Activated CD4-positive, alpha-beta T cell treated with anti-CD3 and anti-CD28 coated beads, Interleukin-2, amount 10 ng/mL, durations not matched to agents 7 days and 5 days (primary cell): ENCODE results near the gene GALNT17. TPM values are rescaled to one million over a fixed set of nuclear protein-coding genes. Genes with fewer than 3 reads are reported as not detected.
"Not testable (repeated sequence)": the region's sequence is repeated elsewhere in the genome, so short reads cannot be mapped to it uniquely, and the experiment has no call there.

Experiments
- CTCF ChIA-PET: fragments of 350-600 bp; sonication (Branson Sonifier 250); formaldehyde crosslinking; loops from one replicate; lab custom pipeline; 2021; ENCODE audit warnings: antibody characterized with exemption; lab: Charles Lee
- POLR2A ChIA-PET: fragments of 350-600 bp; sonication (Branson Sonifier 250); formaldehyde crosslinking; loops from one replicate; lab custom pipeline; 2021; ENCODE audit warnings: antibody characterized with exemption; lab: Charles Lee
- DNase-seq: peaks from one replicate; pipeline ENCODE4 v3.0.0-alpha.2; 2020
- H3K27ac Mint-ChIP-seq: one replicate; pipeline ENCODE4 v1.8.0; 2021; ENCODE audit warnings: mild to moderate bottlenecking, moderate library complexity, mixed read lengths
- H3K27me3 Mint-ChIP-seq: one replicate; pipeline ENCODE4 v1.8.0; 2021; ENCODE audit warnings: mixed read lengths
- H3K36me3 Mint-ChIP-seq: one replicate; pipeline ENCODE4 v1.8.0; 2021; ENCODE audit warnings: low read depth, mixed read lengths
- H3K4me1 Mint-ChIP-seq: one replicate; pipeline ENCODE4 v1.8.0; 2021; ENCODE audit warnings: mixed read lengths
- H3K4me3 Mint-ChIP-seq: one replicate; pipeline ENCODE4 v1.8.0; 2021; ENCODE audit warnings: mild to moderate bottlenecking, moderate library complexity, mixed read lengths
- H3K9me3 Mint-ChIP-seq: one replicate; pipeline ENCODE4 v1.8.0; 2021; ENCODE audit warnings: mixed read lengths
- total RNA-seq, 2 experiments: library from RNA; stranded (reverse); gene quantifications; one replicate each; pipeline ENCODE4 v1.2.3, GENCODE V29; 2021

The GALNT17 gene
- total RNA-seq, 2 experiments from 2014 or later: not detected

DNA sequence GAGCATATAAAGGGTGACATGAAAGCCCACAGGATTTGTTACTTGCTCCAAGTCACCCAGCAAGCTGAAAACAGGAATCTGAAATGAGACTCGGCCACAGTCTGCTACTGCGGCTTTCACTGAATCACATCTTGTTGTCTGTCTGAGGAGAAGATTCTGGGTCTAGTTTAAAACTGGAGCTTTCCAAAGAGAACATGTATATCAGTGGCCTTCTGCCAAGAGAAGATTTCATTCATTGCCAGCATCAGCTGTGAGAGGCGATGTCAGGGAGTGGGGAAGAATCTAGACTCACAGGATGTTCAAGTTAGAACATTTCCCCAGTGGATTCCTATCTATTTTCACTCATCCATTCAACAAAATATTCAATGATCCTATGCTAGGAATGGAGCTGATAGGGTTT is 122.8 kb downstream of the GALNT17 start:
- H3K27me3 Mint-ChIP-seq: no peaks in the 10 kb centered on the region
- H3K4me3 Mint-ChIP-seq: no peak overlapping the region
- CTCF ChIA-PET: no interaction called here
- no peak for DNase-seq
- no peaks in the 10 kb centered on the region for H3K36me3 Mint-ChIP-seq
- H3K27ac Mint-ChIP-seq: no peak overlapping the region
- POLR2A ChIA-PET: no interaction called here
- peaks cover 21% of the 10 kb centered on the region for H3K9me3 Mint-ChIP-seq
- no peaks in the 10 kb centered on the region for H3K4me1 Mint-ChIP-seq

DNA sequence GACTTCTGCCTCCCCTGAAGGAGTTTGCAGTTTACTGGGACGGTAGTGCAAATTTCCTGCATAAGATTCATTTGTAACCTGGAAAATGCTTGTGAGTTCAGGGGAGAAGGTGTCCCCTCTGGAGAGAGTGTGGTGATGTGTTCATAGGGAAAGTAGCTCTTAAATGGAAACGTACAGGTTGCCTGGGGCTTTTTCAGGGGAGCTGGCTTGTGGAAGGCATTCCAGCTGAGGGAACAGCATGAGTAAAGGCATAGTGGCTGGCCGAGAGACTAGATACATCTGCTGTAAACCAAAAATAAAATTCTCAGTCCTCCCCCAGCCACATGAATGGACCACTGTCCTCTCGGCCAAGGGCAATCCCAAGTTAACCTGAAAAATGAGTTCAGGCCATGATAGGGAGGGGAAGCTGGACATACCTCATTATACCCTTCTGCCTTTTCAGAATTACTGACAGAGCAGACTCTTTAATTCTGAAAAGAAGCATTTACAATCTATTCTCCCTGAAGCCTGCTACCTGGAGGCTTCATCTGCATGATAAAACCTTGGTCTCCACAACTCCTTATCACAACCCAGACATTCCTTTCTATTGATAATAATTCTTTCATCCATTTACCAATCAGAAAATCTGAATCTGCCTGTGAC is 123.7 kb downstream of the GALNT17 start:
- peaks cover 21% of the 10 kb centered on the region for H3K9me3 Mint-ChIP-seq
- CTCF ChIA-PET: no interaction called here
- H3K27me3 Mint-ChIP-seq: no peaks in the 10 kb centered on the region
- no peaks in the 10 kb centered on the region for H3K36me3 Mint-ChIP-seq
- POLR2A ChIA-PET: no interaction called here
- no peak overlapping the region for H3K27ac Mint-ChIP-seq
- H3K4me1 Mint-ChIP-seq: no peaks in the 10 kb centered on the region
- no peak overlapping the region for H3K4me3 Mint-ChIP-seq
- DNase-seq: no peak

DNA sequence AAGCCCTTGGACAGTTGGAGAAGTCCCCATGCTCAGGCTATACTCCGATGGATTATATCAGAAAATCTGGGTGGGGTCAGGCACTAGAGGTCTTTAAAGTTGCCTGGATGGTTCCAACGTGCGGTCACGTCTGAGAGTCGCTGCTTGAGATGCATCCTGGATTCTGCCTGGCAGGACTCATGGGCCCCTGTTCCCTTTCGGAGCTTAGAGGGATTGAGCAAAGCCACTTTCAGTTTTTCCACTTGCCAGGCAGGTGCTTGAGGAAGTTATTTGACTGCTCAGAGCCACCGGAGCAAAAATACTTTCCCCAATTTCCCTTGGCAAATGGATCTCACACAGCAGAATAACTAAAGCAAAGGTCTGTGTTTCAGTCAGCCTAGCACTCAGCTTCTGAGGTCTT is 129.1 kb downstream of the GALNT17 start:
- no peaks in the 10 kb centered on the region for H3K36me3 Mint-ChIP-seq
- H3K27ac Mint-ChIP-seq: no peak overlapping the region
- no peaks in the 10 kb centered on the region for H3K27me3 Mint-ChIP-seq
- POLR2A ChIA-PET: no interaction called here
- H3K4me3 Mint-ChIP-seq: no peak overlapping the region
- CTCF ChIA-PET: no interaction called here
- DNase-seq: no peak
- peaks cover 25% of the 10 kb centered on the region for H3K9me3 Mint-ChIP-seq
- no peaks in the 10 kb centered on the region for H3K4me1 Mint-ChIP-seq

DNA sequence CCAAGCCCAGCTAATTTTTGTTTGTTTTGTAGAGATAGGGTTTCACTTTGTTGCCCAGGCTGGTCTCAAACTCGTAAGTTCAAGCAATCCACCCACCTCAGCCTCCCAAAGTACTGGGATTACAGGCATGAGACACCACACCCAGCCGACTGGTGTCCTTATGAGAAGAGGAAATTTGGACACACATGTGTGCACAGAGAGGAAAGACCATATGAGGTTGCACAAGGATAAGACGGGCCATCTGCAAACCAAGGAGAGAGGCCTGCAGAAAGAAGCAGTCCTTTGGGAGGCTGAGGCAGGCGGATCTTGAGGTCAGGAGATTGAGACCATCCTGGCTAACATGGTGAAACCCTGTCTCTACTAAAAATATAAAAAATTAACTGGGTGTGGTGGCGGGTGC is 130.9 kb downstream of the GALNT17 start:
- DNase-seq, H3K36me3 Mint-ChIP-seq, H3K27ac Mint-ChIP-seq, CTCF ChIA-PET, H3K27me3 Mint-ChIP-seq, H3K4me3 Mint-ChIP-seq, H3K4me1 Mint-ChIP-seq, POLR2A ChIA-PET: not testable (repeated sequence)
- peaks cover 30% of the 10 kb centered on the region for H3K9me3 Mint-ChIP-seq

DNA sequence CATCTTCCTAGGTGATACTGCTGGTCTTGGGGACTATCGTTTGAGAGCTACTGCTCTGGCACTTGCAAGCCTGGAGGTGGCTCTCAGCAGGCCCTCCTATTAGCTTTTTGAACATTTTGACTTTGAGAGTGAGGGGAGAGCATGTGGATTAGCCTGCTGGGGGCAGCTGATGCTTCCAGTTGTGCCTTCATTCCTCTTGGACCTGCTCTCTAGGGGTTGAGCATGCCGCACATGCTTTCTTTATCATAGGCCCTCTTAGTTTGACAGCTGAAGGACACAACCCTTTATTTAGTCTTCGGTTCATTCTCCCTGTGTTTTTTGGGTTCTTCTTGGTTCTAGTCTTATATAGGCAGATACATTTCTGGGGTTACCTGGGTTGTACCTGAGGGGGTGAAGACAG is 132.1 kb downstream of the GALNT17 start:
- peaks cover 28% of the 10 kb centered on the region for H3K9me3 Mint-ChIP-seq
- POLR2A ChIA-PET: no interaction called here

DNA sequence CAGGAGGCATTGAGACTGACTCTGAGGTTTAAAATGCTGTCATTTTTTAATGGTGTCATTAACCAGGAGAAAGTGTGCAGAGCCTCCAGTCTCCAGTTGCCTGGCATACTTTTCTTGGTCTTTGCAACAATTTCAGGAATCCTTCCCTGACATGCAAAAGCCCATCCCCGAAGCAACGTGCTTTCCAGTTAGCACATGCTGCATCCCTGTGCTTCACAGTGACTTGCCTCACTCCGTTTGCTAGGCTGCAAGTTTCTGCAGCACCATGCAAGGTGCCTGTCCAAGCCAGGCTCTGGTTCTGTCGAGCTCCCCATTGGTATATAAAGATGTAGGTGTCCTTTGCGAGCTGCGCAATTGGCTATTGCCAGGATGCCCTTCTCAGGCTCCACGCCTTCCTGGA is 135.0 kb downstream of the GALNT17 start:
- ChIA-PET POLR2A (no interaction called here), CTCF (no interaction called here)
- H3K36me3 Mint-ChIP-seq: no peaks in the 10 kb centered on the region
- no peak overlapping the region for H3K4me3 Mint-ChIP-seq
- no peaks in the 10 kb centered on the region for H3K4me1 Mint-ChIP-seq
- peaks cover 32% of the 10 kb centered on the region for H3K9me3 Mint-ChIP-seq
- no peak overlapping the region for H3K27ac Mint-ChIP-seq
- H3K27me3 Mint-ChIP-seq: no peaks in the 10 kb centered on the region
- no peak for DNase-seq

More for the DNA sequence above, 132.1 kb downstream of the GALNT17 start:
- Mint-ChIP-seq H3K36me3 (no peaks in the 10 kb centered on the region), H3K4me3 (no peak overlapping the region), H3K27ac (no peak overlapping the region), H3K27me3 (no peaks in the 10 kb centered on the region), H3K4me1 (no peaks in the 10 kb centered on the region)
- CTCF ChIA-PET: no interaction called here
- DNase-seq: no peak

DNA sequence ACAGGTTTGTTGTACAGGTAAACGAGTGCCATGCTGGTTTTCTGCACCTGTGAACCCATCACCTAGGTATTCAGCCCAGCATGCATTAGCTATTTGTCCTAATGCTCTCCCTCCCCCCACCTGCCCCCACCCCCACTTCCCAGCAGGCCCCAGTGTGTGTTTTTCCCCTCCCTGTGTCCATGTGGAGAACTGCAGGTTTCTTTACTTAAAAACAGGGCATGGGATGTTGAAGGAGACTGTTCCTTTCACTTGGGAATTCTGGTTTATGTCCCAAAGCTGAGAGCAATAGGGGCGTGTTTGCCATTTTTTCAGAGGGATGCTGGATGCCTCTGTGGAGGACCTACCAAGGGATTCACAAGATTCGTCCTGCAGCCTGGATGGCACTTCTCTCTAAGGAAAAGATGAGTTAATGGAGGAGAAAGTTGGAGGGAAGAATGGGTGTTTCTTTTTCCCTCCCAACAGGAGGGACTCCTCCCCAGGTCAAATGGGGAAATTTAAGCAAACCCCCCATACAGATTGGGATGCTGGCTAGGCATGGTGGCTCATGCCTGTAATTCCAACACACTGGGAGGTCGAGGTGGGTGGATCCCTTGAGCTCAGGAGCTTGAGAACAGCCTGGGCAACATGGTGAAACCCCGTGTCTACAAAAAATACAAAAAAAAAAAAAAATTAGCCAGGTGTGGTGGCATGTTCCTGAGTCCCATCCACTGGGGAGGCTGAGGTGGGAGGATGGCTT is 136.0 kb downstream of the GALNT17 start:
- Mint-ChIP-seq H3K4me1 (no peaks in the 10 kb centered on the region), H3K4me3 (no peak overlapping the region), H3K36me3 (no peaks in the 10 kb centered on the region), H3K27me3 (no peaks in the 10 kb centered on the region), H3K27ac (no peak overlapping the region), H3K9me3 (peaks cover 35% of the 10 kb centered on the region)
- ChIA-PET CTCF (no interaction called here), POLR2A (no interaction called here)
- DNase-seq: no peak

DNA sequence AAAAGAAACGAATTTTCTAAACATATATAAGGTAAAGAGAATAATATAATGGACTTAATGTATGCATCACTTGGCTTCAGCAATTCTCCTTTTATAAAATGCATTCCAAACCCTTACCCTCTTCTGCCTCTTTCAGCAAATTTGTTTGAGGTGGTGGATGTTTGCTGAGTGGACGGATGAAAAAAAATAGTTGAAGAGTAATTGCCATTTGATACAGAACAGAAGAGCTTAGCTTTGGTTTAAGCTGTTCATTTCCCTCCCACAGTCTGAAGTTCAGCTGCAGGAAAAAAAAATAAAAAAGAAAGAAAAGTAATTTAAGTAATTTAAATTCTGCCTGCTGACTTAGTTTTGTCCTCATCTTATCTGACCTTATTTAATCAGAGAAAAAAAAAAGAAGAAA is 138.6 kb downstream of the GALNT17 start:
- Mint-ChIP-seq H3K9me3 (peaks cover 31% of the 10 kb centered on the region), H3K4me3 (no peak overlapping the region), H3K27ac (no peak overlapping the region), H3K27me3 (no peaks in the 10 kb centered on the region), H3K4me1 (no peaks in the 10 kb centered on the region), H3K36me3 (no peaks in the 10 kb centered on the region)
- CTCF ChIA-PET: no interaction called here
- DNase-seq: no peak
- POLR2A ChIA-PET: no interaction called here

DNA sequence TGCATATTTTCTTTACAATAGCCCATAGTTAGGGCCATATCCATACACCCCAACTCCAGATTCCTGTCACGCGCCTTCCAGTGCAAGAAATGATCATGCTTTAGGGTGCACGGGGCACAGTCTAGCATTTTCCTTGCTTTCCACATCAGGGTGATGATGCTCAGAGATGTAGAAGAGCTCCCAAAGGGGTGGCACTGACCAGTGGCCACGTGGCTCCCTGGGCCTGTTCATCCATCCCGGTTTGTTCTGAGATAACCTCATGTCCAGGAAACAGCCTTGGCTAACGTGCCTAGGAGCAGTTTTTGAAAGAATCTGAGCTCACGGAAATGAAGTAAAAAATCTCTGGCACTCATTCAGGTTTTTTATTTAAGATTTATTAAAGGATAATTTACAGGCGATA is 139.3 kb downstream of the GALNT17 start:
- Mint-ChIP-seq H3K36me3 (no peaks in the 10 kb centered on the region), H3K4me3 (no peak overlapping the region), H3K9me3 (peaks cover 32% of the 10 kb centered on the region), H3K27ac (no peak overlapping the region), H3K4me1 (no peaks in the 10 kb centered on the region), H3K27me3 (no peaks in the 10 kb centered on the region)
- CTCF ChIA-PET: no interaction called here
- POLR2A ChIA-PET: no interaction called here
- no peak for DNase-seq

DNA sequence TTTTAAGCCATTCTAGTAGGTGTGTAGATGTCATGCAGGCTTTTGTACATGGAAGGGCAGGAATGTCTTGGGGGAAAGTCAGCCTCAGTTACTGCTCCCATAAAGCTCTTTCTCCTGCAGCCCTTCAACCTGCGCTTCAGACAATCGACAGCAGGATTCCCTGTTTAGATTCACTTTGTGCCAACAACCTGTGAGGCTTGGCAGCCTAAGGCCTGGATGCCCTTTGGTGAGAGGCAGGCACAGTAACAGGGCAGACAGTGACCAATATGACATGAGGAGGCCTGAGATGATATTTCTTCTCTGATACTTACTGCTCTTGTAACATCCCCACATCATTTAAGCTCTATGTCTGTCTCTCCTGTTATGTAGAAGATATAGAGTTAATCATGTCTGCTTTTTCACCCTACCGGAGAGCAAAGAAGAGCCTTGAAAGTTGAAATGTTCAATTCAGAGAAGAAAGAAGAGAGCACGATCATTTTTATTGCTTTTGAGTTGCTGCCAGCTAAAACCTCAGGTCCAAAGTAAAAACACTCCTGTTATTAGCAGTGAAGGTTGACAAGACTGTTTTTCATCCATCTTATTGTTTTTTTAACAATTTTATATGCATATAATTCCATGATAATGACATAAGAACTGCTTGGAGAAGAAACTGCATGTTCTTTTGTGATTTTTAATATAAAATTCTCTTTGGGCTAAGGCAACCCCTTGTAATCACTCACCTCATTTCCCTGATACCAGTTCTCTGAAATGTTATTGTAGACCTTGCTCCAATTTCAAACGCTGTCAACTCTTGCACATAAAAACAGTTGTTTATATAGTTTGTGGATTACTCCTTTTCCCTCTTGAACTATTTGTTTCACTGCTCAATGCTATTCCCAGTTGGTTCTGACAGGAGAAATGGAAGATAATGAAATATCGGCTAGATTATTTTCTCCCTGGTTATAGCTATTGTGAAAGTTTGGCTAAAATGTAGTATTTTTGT is 140.9 kb downstream of the GALNT17 start:
- ChIA-PET CTCF (no interaction called here), POLR2A (no interaction called here)
- Mint-ChIP-seq H3K9me3 (peaks cover 32% of the 10 kb centered on the region), H3K36me3 (no peaks in the 10 kb centered on the region), H3K4me1 (no peaks in the 10 kb centered on the region), H3K4me3 (no peak overlapping the region), H3K27me3 (no peaks in the 10 kb centered on the region), H3K27ac (no peak overlapping the region)
- no peak for DNase-seq

DNA sequence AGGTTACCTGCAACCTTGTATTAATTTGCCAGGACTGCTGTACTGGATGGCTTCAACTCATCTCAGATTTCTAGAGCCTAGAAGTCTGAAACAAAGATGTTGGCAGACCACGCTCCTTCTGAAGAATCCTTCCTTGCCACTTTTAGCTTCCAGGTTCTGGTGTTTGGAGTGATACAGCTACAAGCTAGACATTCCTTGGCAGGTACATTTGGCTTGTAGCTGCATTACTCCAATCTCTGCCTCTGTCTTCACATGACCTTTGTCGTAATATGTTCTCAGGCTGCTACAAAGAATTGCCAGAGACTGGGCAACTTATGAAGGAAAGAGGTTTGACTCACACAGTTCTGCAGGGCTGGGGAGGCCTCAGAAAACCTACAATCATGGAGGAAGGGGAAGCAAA is 146.3 kb downstream of the GALNT17 start:
- H3K9me3 Mint-ChIP-seq: peaks cover 22% of the 10 kb centered on the region
- H3K4me3 Mint-ChIP-seq: no peak overlapping the region
- POLR2A ChIA-PET: no interaction called here

DNA sequence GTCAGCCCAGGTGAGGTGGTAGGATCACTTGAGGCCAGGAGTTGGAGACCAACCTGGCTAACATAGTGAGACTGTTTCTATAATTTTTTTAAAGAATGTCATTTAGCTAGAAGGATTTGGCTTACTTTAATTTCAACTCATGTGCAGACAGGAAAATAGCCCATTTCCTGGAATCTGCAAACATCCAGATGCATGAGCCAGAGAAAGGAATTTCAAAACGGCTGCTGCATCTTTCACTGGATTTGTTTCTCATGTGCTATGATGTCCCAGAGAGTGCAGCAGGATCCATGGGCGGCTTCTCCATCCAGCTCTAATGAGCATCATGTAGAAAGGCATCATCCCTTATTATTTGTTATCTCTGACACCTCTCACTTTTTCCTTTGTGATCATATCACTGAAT is 149.3 kb downstream of the GALNT17 start:
- no peak for DNase-seq
- Mint-ChIP-seq H3K9me3 (peaks cover 16% of the 10 kb centered on the region), H3K4me3 (no peak overlapping the region), H3K27ac (no peak overlapping the region), H3K4me1 (no peaks in the 10 kb centered on the region), H3K27me3 (no peaks in the 10 kb centered on the region), H3K36me3 (no peaks in the 10 kb centered on the region)
- CTCF ChIA-PET: no interaction called here
- POLR2A ChIA-PET: no interaction called here

More for the DNA sequence above, 146.3 kb downstream of the GALNT17 start:
- no peaks in the 10 kb centered on the region for H3K36me3 Mint-ChIP-seq
- H3K4me1 Mint-ChIP-seq: no peaks in the 10 kb centered on the region
- DNase-seq: no peak
- no peak overlapping the region for H3K27ac Mint-ChIP-seq
- H3K27me3 Mint-ChIP-seq: no peaks in the 10 kb centered on the region
- CTCF ChIA-PET: no interaction called here

DNA sequence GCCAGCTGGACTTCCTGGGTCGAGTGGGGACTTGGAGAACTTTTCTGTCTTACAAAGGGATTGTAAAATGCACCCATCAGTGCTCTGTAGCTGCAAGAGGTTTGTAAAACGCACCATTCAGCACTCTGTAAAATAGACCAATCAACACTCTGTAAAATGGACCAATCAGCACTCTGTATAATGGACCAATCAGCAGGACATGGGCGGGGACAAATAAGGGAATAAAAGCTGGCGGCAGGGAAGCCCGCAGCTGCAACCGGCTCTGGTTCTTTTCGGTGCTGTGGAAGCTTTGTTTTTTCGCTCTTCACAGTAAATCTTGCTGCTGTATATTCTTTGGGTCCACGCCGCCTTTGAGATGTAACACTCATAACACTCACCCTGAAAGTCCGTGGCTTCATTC is 151.9 kb downstream of the GALNT17 start:
- Mint-ChIP-seq H3K27me3 (no peaks in the 10 kb centered on the region), H3K27ac (no peak overlapping the region), H3K36me3 (no peaks in the 10 kb centered on the region), H3K4me3 (no peak overlapping the region), H3K9me3 (peaks cover 13% of the 10 kb centered on the region), H3K4me1 (no peaks in the 10 kb centered on the region)
- no peak for DNase-seq
- ChIA-PET CTCF (no interaction called here), POLR2A (no interaction called here)
